Testis (tissue), 2 donors: Measurements from ENCODE around the gene KIF11.

Experiments used
- CTCF ChIP-seq, 3 experiments: fragments of 450-650 bp in 2 of 3; fragments of 200-600 bp in 1 of 3; sonication (generic) in 1 of 3; IDR thresholded peaks; one replicate each; pipeline ENCODE4 v1.5.1; 2016 to 2019; ENCODE audit warnings: antibody characterized with exemption in 3 of 3, mild to moderate bottlenecking in 2 of 3, moderate library complexity in 1 of 3
- POLR2A ChIP-seq: fragments of 450-650 bp; IDR thresholded peaks from one replicate; pipeline ENCODE4 v1.6.1; 2017; ENCODE audit warnings: antibody characterized with exemption, mild to moderate bottlenecking, moderate library complexity

GRCh38 chr10:92638037-92638436, 45.1 kb downstream of the KIF11 start:
- no peak for TF ChIP-seq CTCF (IDR thresholded peaks at IDR 0.05)
- TF ChIP-seq POLR2A, result no peak
